LNCAP (cell line): ENCODE results near the gene NFE2L1.

Experiments
- CTCF ChIP-seq: fragments of 450-650 bp; IDR thresholded peaks from 2 replicates; pipeline ENCODE4 v1.5.1; 2017; ENCODE audit warnings: mild to moderate bottlenecking

NFE2L1 gene

GRCh38 chr17:48016112-48016511 lies 32.0 kb upstream of the NFE2L1 start:
- TF ChIP-seq CTCF = no peak

- no peak for TF ChIP-seq CTCF
Observed at GRCh38 chr17:48021934-48022333, 26.2 kb upstream of the NFE2L1 start.

- TF ChIP-seq CTCF = no peak
Observed at GRCh38 chr17:48022901-48023300, 25.3 kb upstream of the NFE2L1 start.

- peak; percentile 53 for TF ChIP-seq CTCF
Observed at GRCh38 chr17:48023400-48024148, 24.6 kb upstream of the NFE2L1 start.

GRCh38 chr17:48024149-48025039 lies 23.8 kb upstream of the NFE2L1 start:
- no peak; the same call in 1 of the 2 replicates for TF ChIP-seq CTCF

GRCh38 chr17:48025040-48025903 lies 22.9 kb upstream of the NFE2L1 start:
- TF ChIP-seq CTCF = peak; percentile 85

- no peak for TF ChIP-seq CTCF
Observed at GRCh38 chr17:48025904-48026501, 22.2 kb upstream of the NFE2L1 start.
